Neutrophil (primary cell): ENCODE measurements around the gene PCK1.

ENCODE experiments used
- H3K27ac ChIP-seq: fragments of 200-600 bp; sonication (generic); 2 replicates; pipeline ENCODE4 v1.5.1; 2016; ENCODE audit warnings: mild to moderate bottlenecking, moderate library complexity
- H3K27me3 ChIP-seq: fragments of 200-600 bp; sonication (generic); 2 replicates; pipeline ENCODE4 v1.6.0; 2016; ENCODE audit warnings: mild to moderate bottlenecking
- H3K36me3 ChIP-seq: fragments of 200-600 bp; sonication (generic); 2 replicates; pipeline ENCODE4 v1.5.1; 2017
- H3K4me1 ChIP-seq, 2 experiments: fragments of 200-600 bp in 1 of 2; sonication (generic) in 1 of 2; 1 replicate in 1 of 2; 2 replicates in 1 of 2; pipeline versions ENCODE4 v1.5.1 to v1.6.1; 2013 to 2016; ENCODE audit warnings: low read depth in 1 of 2, low read length in 1 of 2, mild to moderate bottlenecking in 1 of 2, moderate library complexity in 1 of 2; ENCODE audit not compliant: control insufficient read depth in 1 of 2, insufficient read depth in 1 of 2
- H3K4me3 ChIP-seq, 2 experiments: fragments of 200-600 bp in 1 of 2; sonication (generic) in 1 of 2; 1 replicate in 1 of 2; 2 replicates in 1 of 2; pipeline ENCODE4 v1.5.1; 2013 to 2016; ENCODE audit warnings: low read depth in 1 of 2, low read length in 1 of 2, mild to moderate bottlenecking in 1 of 2, moderate library complexity in 1 of 2
- H3K9me3 ChIP-seq: fragments of 200-600 bp; sonication (generic); 2 replicates; pipeline ENCODE4 v1.5.1; 2016
- TF ChIP-seq, protein P1 (sequence below): fragments of 200-600 bp; sonication (generic); IDR thresholded peaks from 2 replicates; pipeline ENCODE4 v1.5.1; 2016; ENCODE audit warnings: antibody characterized with exemption

The PCK1 gene

DNA sequence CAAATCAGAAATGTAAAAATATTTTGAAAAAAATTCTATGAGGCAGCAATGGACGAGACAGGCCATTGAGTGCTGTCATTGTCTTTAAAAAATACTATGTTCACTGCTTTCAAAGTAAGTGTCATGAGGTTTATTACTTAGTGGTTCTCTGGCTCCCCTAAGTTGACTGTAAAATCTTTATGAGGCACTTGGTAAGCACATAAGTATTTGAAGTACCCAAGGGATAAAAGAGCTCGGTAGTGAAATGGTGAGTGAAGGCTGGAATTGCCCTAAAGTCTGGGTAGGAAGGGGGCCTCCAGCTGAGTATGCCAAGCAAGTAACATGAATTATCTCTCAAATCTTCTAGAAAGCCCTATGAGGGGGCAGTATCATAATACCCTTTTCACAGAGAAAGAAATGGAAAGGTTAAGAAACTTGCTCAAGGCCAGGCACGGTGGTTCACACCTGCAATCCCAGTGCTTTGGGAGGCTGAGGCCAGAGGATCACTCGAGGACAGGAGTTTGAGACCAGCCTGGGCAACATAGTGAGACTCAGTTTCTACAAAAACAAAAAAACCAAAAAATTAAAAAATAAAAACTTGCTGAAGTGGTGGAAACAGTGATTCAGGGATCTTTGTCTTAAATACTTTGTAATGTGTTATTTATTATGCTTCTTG lies 30.5 kb upstream of the PCK1 start:
- no peaks in the 10 kb centered on the region for H3K9me3 ChIP-seq
- H3K36me3 ChIP-seq, result no peaks in the 10 kb centered on the region
- TF ChIP-seq, protein P1, sequence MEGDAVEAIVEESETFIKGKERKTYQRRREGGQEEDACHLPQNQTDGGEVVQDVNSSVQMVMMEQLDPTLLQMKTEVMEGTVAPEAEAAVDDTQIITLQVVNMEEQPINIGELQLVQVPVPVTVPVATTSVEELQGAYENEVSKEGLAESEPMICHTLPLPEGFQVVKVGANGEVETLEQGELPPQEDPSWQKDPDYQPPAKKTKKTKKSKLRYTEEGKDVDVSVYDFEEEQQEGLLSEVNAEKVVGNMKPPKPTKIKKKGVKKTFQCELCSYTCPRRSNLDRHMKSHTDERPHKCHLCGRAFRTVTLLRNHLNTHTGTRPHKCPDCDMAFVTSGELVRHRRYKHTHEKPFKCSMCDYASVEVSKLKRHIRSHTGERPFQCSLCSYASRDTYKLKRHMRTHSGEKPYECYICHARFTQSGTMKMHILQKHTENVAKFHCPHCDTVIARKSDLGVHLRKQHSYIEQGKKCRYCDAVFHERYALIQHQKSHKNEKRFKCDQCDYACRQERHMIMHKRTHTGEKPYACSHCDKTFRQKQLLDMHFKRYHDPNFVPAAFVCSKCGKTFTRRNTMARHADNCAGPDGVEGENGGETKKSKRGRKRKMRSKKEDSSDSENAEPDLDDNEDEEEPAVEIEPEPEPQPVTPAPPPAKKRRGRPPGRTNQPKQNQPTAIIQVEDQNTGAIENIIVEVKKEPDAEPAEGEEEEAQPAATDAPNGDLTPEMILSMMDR, result no peak
- no peaks in the 10 kb centered on the region for H3K4me1 ChIP-seq
- H3K27me3 ChIP-seq, result peaks cover 25% of the 10 kb centered on the region
- no peak overlapping the region for H3K27ac ChIP-seq
- H3K4me3 ChIP-seq, result no peak overlapping the region

DNA sequence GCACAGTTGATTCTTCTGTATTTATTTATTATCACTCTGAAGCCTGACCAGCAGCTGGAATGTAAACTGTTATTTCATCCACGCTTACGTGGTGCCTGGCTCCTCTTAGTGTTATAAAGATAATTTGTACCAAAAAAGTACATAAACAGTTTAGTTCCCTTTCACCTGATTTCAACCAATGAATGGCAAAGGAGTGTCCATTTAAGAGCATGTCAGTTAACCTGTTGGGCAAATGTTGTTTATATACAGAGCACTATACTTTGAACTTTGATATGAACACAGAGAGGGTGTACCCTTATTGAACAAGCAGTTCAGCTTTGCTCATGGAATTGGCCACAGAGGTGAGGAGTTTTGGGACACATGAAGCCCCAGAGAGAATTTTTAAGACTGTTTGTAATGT lies 28.8 kb upstream of the PCK1 start:
- TF ChIP-seq, protein P1, result no peak
- no peak overlapping the region for H3K27ac ChIP-seq
- no peaks in the 10 kb centered on the region for H3K36me3 ChIP-seq
- no peak overlapping the region for H3K4me3 ChIP-seq
- no peaks in the 10 kb centered on the region for H3K4me1 ChIP-seq
- peaks cover 39% of the 10 kb centered on the region for H3K27me3 ChIP-seq
- no peaks in the 10 kb centered on the region for H3K9me3 ChIP-seq

DNA sequence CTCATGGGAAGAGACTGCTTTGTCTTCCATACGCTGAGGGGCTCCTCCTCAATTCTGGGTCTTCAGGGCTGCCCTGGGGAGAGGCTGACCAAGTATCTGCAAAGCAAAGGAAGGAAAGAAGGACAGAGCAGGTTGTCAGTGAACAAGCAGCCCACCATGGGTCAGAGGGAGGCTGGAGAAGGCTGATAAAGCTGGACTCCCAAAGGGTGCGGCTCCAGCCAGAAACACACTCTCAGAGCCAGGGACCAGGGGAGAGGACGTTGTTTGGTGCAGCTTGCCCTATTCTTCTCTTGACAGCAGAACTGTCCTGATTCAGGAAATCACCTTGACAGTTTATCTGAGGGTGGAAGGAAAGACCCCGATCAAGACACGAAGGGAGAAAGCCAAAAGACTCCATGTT lies 25.6 kb upstream of the PCK1 start:
- no peaks in the 10 kb centered on the region for H3K36me3 ChIP-seq
- TF ChIP-seq, protein P1, result no peak

DNA sequence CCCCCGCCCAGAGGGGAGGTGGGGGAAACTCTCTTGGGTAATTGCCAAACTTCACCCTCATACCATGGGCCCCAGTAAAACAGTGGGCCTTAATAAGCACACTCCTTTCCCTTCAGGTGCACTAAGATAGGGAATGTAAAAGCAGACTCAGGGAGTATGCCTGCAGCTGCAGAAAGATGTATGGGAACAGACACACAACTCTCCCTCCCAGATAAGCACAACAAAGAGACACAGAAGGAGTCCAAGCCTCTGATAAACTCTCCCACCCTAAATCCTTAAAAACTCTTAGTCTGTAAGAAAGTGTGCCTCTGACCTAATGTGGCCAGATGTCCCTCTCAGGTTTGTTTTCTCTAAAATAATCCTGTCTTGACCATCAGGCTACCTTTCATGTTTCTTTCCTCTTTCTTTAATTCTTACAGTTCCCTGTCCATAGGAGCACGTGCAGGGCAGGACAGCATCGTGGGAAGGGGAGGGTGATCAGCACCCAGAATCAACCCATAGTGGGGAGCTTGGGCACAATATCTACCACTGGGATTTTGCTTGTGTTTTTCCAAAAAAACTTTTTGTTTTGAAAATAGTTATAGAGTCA lies 24.7 kb upstream of the PCK1 start:
- Histone ChIP-seq H3K4me3 (no peak overlapping the region), H3K9me3 (no peaks in the 10 kb centered on the region), H3K27me3 (peaks cover 42% of the 10 kb centered on the region), H3K36me3 (no peaks in the 10 kb centered on the region), H3K4me1 (no peaks in the 10 kb centered on the region), H3K27ac (no peak overlapping the region)
- TF ChIP-seq, protein P1, result no peak

More for the DNA sequence above, 25.6 kb upstream of the PCK1 start:
- H3K9me3 ChIP-seq, result no peaks in the 10 kb centered on the region
- H3K27me3 ChIP-seq, result peaks cover 34% of the 10 kb centered on the region
- H3K27ac ChIP-seq, result no peak overlapping the region
- no peaks in the 10 kb centered on the region for H3K4me1 ChIP-seq
- no peak overlapping the region for H3K4me3 ChIP-seq

DNA sequence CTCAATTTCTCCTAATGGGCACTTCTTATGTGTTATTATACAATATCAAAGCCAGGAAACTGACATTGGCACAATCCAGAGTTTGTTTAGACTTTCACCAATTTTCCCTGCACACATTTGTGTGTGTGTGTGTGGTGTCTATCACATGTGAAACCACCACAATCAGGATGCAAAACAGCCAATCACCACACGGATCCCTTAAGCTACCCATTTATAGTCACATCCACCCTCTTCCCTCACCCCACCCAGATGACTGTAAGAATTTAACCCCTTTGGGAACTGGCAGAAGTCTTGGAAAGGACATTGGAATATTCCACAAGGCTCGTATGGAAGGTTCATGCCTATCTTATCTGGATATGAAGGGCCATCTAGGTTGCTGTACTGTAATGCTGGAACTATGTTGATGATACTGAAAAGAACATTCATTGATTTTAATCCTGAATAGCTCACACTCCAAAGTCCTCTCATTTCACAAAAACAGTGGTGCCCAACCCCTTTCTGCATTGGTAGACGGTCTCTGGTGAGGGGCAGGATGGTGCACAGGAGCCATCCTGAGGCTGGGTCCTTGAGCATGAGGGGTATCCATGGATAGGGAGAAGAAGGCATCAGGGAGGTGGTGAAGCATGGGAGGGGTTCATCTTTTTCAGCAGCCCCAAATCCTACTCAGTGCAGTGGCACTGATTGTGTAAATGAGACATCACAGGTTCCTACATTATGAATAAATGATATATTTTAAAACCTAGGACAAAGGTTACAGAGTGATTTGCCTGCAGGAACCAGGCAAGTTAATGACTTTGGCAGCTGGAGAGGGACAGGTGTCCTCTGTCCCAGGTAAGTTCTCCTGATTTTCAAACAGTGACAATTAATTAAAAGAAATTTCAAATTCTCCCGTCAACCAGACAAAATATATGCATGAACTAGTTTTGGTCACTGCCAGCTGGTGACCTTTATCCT lies 23.9 kb upstream of the PCK1 start:
- no peaks in the 10 kb centered on the region for H3K9me3 ChIP-seq
- H3K4me3 ChIP-seq, result no peak overlapping the region
- H3K27ac ChIP-seq, result no peak overlapping the region
- no peaks in the 10 kb centered on the region for H3K4me1 ChIP-seq
- TF ChIP-seq, protein P1, result no peak
- H3K27me3 ChIP-seq, result peaks cover 44% of the 10 kb centered on the region
- H3K36me3 ChIP-seq, result no peaks in the 10 kb centered on the region
